Hepatocyte (in vitro differentiated cells): ENCODE data around the gene BCL2L15. TPM values are rescaled to one million over a fixed set of nuclear protein-coding genes. Genes with fewer than 3 reads are reported as not detected.

Source experiments
- DNase-seq: peaks from one replicate; pipeline ENCODE4 v3.0.0-alpha.2; 2016; ENCODE audit warnings: low spot score
- H2AFZ ChIP-seq: fragments of 200-600 bp; sonication (generic); 2 replicates; pipeline ENCODE4 v1.6.0; 2016; ENCODE audit warnings: antibody characterized with exemption, mild to moderate bottlenecking
- H3K27ac ChIP-seq: fragments of 200-600 bp; sonication (generic); 2 replicates; pipeline ENCODE4 v1.5.1; 2016; ENCODE audit warnings: mild to moderate bottlenecking
- H3K27me3 ChIP-seq: fragments of 200-600 bp; sonication (generic); 2 replicates; pipeline ENCODE4 v1.6.1; 2016
- H3K36me3 ChIP-seq: fragments of 200-600 bp; sonication (generic); replicated peaks from 2 replicates; pipeline ENCODE4 v1.5.1; 2016; ENCODE audit warnings: low read depth; ENCODE audit not compliant: insufficient read depth
- H3K4me1 ChIP-seq: fragments of 200-600 bp; sonication (generic); 2 replicates; pipeline ENCODE4 v1.5.1; 2016; ENCODE audit warnings: mild to moderate bottlenecking, moderate library complexity; ENCODE audit not compliant: insufficient read depth
- H3K4me2 ChIP-seq: fragments of 200-600 bp; sonication (generic); 2 replicates; pipeline ENCODE4 v1.6.0; 2016
- H3K4me3 ChIP-seq: fragments of 200-600 bp; sonication (generic); 2 replicates; pipeline ENCODE4 v1.5.1; 2016; ENCODE audit warnings: mild to moderate bottlenecking
- H3K79me2 ChIP-seq: fragments of 200-600 bp; sonication (generic); 2 replicates; pipeline ENCODE4 v1.6.0; 2017; ENCODE audit warnings: mild to moderate bottlenecking
- H3K9me2 ChIP-seq: fragments of 200-600 bp; sonication (generic); replicated peaks from 2 replicates; pipeline ENCODE4 v1.6.0; 2017; ENCODE audit warnings: mild to moderate bottlenecking; ENCODE audit not compliant: insufficient read depth
- H3K9me3 ChIP-seq: fragments of 200-600 bp; sonication (generic); 2 replicates; pipeline ENCODE4 v1.5.1; 2016; ENCODE audit warnings: low read depth, mild to moderate bottlenecking
- H4K20me1 ChIP-seq: fragments of 200-600 bp; sonication (generic); 2 replicates; pipeline ENCODE4 v1.6.0; 2016; ENCODE audit warnings: mild to moderate bottlenecking; ENCODE audit not compliant: insufficient read depth, poor library complexity, severe bottlenecking
- CTCF ChIP-seq: fragments of 200-600 bp; sonication (generic); IDR thresholded peaks from 2 replicates; pipeline ENCODE4 v1.5.1; 2016; ENCODE audit warnings: antibody characterized with exemption, mild to moderate bottlenecking; ENCODE audit not compliant: poor library complexity
- EZH2 ChIP-seq: fragments of 200-600 bp; sonication (generic); IDR thresholded peaks from 2 replicates; pipeline ENCODE4 v1.6.1; 2016; ENCODE audit warnings: antibody characterized with exemption, mild to moderate bottlenecking, borderline replicate concordance
- EZH2phosphoT487 ChIP-seq: fragments of 200-600 bp; sonication (generic); IDR thresholded peaks from one replicate; pipeline ENCODE4 v1.6.1; 2018; ENCODE audit warnings: antibody characterized with exemption, mild to moderate bottlenecking, low read depth, moderate library complexity; ENCODE audit not compliant: unreplicated experiment, severe bottlenecking
- WGBS: methylation state at CpG from one replicate; pipeline ENCODE4 v1.1.6; 2016; ENCODE audit warnings: low lambda C conversion rate; ENCODE audit errors: missing lambda C conversion rate; 5-methylcytosine and 5-hydroxymethylcytosine counted together
- polyA plus RNA-seq: library from polyadenylated mRNA; unstranded; fragments of >200 nt; fragmentation: Nextera tagmentation; extraction: Ambion mirVana; gene quantifications from 2 replicates; pipeline ENCODE4 v1.2.1, GENCODE V29; 2016
- total RNA-seq: library from RNA; depleted of rRNA; stranded (reverse); fragments of >200 nt; gene quantifications from 2 replicates; pipeline ENCODE4 v1.2.3, GENCODE V29; 2014

BCL2L15 gene
- total and polyA plus RNA-seq, 2 experiments from 2014 or later = 0.66 to 3.0 TPM

GRCh38 chr1:113913887-113914664 is 26.7 kb upstream of the BCL2L15 start:
- H3K36me3 ChIP-seq = no peaks in the 10 kb centered on the region
- DNase-seq = no peak
- TF ChIP-seq CTCF (no peak), EZH2 (no peak), EZH2phosphoT487 (no peak)
- no peak overlapping the region for H3K27ac ChIP-seq
- H3K79me2 ChIP-seq = no peaks in the 10 kb centered on the region
- no peaks in the 10 kb centered on the region for H3K27me3 ChIP-seq
- WGBS = 88% methylated on average over 5 of the region's 5 CpGs
- no peaks in the 10 kb centered on the region for H3K9me3 ChIP-seq
- no peaks in the 10 kb centered on the region for H3K4me1 ChIP-seq
- H4K20me1 ChIP-seq = no peaks in the 10 kb centered on the region
- no peak overlapping the region for H3K4me2 ChIP-seq
- no peaks in the 10 kb centered on the region for H3K9me2 ChIP-seq
- no peak overlapping the region for H3K4me3 ChIP-seq
- H2AFZ ChIP-seq = no peak overlapping the region

GRCh38 chr1:113913312-113913668 is 25.9 kb upstream of the BCL2L15 start:
- no peaks in the 10 kb centered on the region for H3K27me3 ChIP-seq
- no peak for DNase-seq
- no peak overlapping the region for H3K27ac ChIP-seq
- H3K4me2 ChIP-seq = no peak overlapping the region
- no peak overlapping the region for H2AFZ ChIP-seq
- H3K4me3 ChIP-seq = no peak overlapping the region
- H3K79me2 ChIP-seq = no peaks in the 10 kb centered on the region
- H3K9me2 ChIP-seq = no peaks in the 10 kb centered on the region
- H3K4me1 ChIP-seq = no peaks in the 10 kb centered on the region
- H3K36me3 ChIP-seq = no peaks in the 10 kb centered on the region
- WGBS = 77% methylated on average over 3 of the region's 3 CpGs
- H3K9me3 ChIP-seq = no peaks in the 10 kb centered on the region
- H4K20me1 ChIP-seq = no peaks in the 10 kb centered on the region
- TF ChIP-seq EZH2 (no peak), CTCF (no peak), EZH2phosphoT487 (no peak)

GRCh38 chr1:113912594-113913311 is 25.4 kb upstream of the BCL2L15 start:
- H3K9me3 ChIP-seq = no peaks in the 10 kb centered on the region
- H3K4me1 ChIP-seq = no peaks in the 10 kb centered on the region
- H3K27ac ChIP-seq = no peak overlapping the region
- no peaks in the 10 kb centered on the region for H3K36me3 ChIP-seq
- no peaks in the 10 kb centered on the region for H3K79me2 ChIP-seq
- WGBS = 82% methylated on average over 6 of the region's 6 CpGs
- no peaks in the 10 kb centered on the region for H3K9me2 ChIP-seq
- H3K4me2 ChIP-seq = no peak overlapping the region
- no peaks in the 10 kb centered on the region for H3K27me3 ChIP-seq
- H2AFZ ChIP-seq = no peak overlapping the region
- no peak for TF ChIP-seq EZH2phosphoT487
- TF ChIP-seq CTCF = no peak
- no peak for TF ChIP-seq EZH2
- DNase-seq = peak; percentile 16
- no peaks in the 10 kb centered on the region for H4K20me1 ChIP-seq
- H3K4me3 ChIP-seq = no peak overlapping the region
